K562 (cell line): ENCODE measurements around the gene COL13A1. TPM values are rescaled to one million over a fixed set of nuclear protein-coding genes. Genes with fewer than 3 reads are reported as not detected.

Experiments
- ATAC-seq: fragments of 200-7000 bp; cut with Tn5 transposase; 3 replicates; pipeline ENCODE4 v1.9.1; 2020; ENCODE audit warnings: moderate library complexity
- BruUV-seq: library from RNA; stranded (reverse); fragments of 400-500 nt; replicated peaks from 2 replicates; lab custom pipeline; 2021; lab: Mats Ljungman, UMichigan
- CTCF ChIA-PET: fragments of 300-600 bp; formaldehyde crosslinking; extraction: SDS; loops from one replicate; lab custom pipeline; 2021; ENCODE audit warnings: low intra/inter-chr PET ratio; lab: Yijun Ruan, JAX
- POLR2A ChIA-PET: fragments of 300-600, 350-650 bp; sonication (Branson Sonifier 250); formaldehyde crosslinking; extraction: SDS; loops from one replicate; lab custom pipeline; 2021; ENCODE audit warnings: antibody characterized with exemption, inconsistent platforms; lab: Yijun Ruan, JAX
- DNase-seq, 4 experiments: peaks; one replicate each; pipeline versions ENCODE4 v3.0.0 to v3.0.0-alpha.2; 2011 to 2018; ENCODE audit warnings: low spot score in 3 of 4, mixed read lengths in 3 of 4; ENCODE audit errors: extremely low read depth in 1 of 4
- FAIRE-seq: peaks from 2 replicates; lab custom pipeline; 2011; peaks lifted over from hg19 to GRCh38; lab: Jason Lieb, UNC
- H2AFZ ChIP-seq: 2 replicates; pipeline ENCODE4 v1.6.0; 2011; ENCODE audit warnings: low read depth, low read length, control low read depth, inconsistent platforms
- H3K27ac ChIP-seq: fragments of 200-600 bp; 3 replicates; pipeline ENCODE4 v1.8.0; 2011; ENCODE audit warnings: low read depth, mild to moderate bottlenecking, control low read depth, inconsistent platforms, low read length, moderate library complexity, mixed read lengths; ENCODE audit errors: extremely low read depth
- H3K27me3 ChIP-seq, 2 experiments: fragments of 300-600 bp in 1 of 2; 2 replicates in 1 of 2; 3 replicates in 1 of 2; pipeline versions ENCODE4 v1.6.0 to v1.8.0; 2011; ENCODE audit warnings: inconsistent platforms in 2 of 2, low read length in 2 of 2, mild to moderate bottlenecking in 1 of 2, mixed read lengths in 1 of 2, moderate library complexity in 1 of 2; ENCODE audit not compliant: control insufficient read depth in 2 of 2, insufficient read depth in 2 of 2
- H3K36me3 ChIP-seq: fragments of 300-600 bp; 3 replicates; pipeline ENCODE4 v1.8.0; 2011; ENCODE audit warnings: mild to moderate bottlenecking, low read length, inconsistent platforms; ENCODE audit not compliant: control insufficient read depth, insufficient read depth
- H3K4me1 ChIP-seq, 2 experiments: fragments of 200-600 bp in 1 of 2; replicated peaks in 1 of 2; 2 replicates in 1 of 2; 3 replicates in 1 of 2; pipeline versions ENCODE4 v1.5.1 to v1.8.0; 2011; ENCODE audit warnings: inconsistent platforms in 2 of 2, low read length in 2 of 2, mild to moderate bottlenecking in 1 of 2, mixed read lengths in 1 of 2, moderate library complexity in 1 of 2; ENCODE audit not compliant: control insufficient read depth in 2 of 2, insufficient read depth in 2 of 2
- H3K4me2 ChIP-seq: 2 replicates; pipeline ENCODE4 v1.6.1; 2011; ENCODE audit warnings: low read length, control low read depth, inconsistent platforms, mixed read lengths; ENCODE audit not compliant: insufficient read depth
- H3K4me3 ChIP-seq: fragments of 200-600 bp; sonication (generic), shearing (Covaris generic); 2 replicates; pipeline ENCODE4 v1.5.1; 2016; ENCODE audit warnings: control low read depth, inconsistent platforms
- H3K79me2 ChIP-seq: fragments of 200-600 bp; 3 replicates; pipeline ENCODE4 v1.8.0; 2011; ENCODE audit warnings: low read length, inconsistent platforms; ENCODE audit not compliant: control insufficient read depth, insufficient read depth
- H3K9ac ChIP-seq, 2 experiments: 2 replicates each; pipeline versions ENCODE4 v1.6.0 to v1.6.1; 2011; ENCODE audit warnings: low read depth in 2 of 2, low read length in 2 of 2, control low read depth in 1 of 2, inconsistent platforms in 1 of 2, mild to moderate bottlenecking in 1 of 2, mixed read lengths in 1 of 2; ENCODE audit not compliant: insufficient read depth in 1 of 2
- H3K9me1 ChIP-seq: one replicate; pipeline ENCODE4 v1.6.0; 2011; ENCODE audit warnings: inconsistent platforms, mild to moderate bottlenecking, low read length, moderate library complexity; ENCODE audit not compliant: control insufficient read depth, insufficient read depth
- H3K9me3 ChIP-seq: replicated peaks from 2 replicates; pipeline ENCODE4 v1.5.1; 2011; ENCODE audit warnings: low read depth, low read length, inconsistent platforms; ENCODE audit not compliant: control insufficient read depth, insufficient read depth
- H4K20me1 ChIP-seq: replicated peaks from 2 replicates; pipeline ENCODE4 v1.6.1; 2011; ENCODE audit warnings: low read length, inconsistent platforms, mixed read lengths; ENCODE audit not compliant: control insufficient read depth, insufficient read depth
- DMBX1 ChIP-seq: fragments of 250-450 bp; sonication (Bioruptor Pico); IDR thresholded peaks from 2 replicates; pipeline ENCODE4 v1.8.0; 2022; ENCODE audit warnings: inconsistent platforms, mild to moderate bottlenecking, moderate library complexity, borderline replicate concordance
- GATAD2A ChIP-seq: fragments of 450-650 bp; IDR thresholded peaks from 2 replicates; pipeline ENCODE4 v1.6.1; 2017
- MYBL2 ChIP-seq, 2 experiments: fragments of 450-650 bp in 1 of 2; sonication (generic) in 1 of 2; formaldehyde crosslinking in 1 of 2; IDR thresholded peaks; 2 replicates each; pipeline versions ENCODE4 v1.6.1 to v1.8.1; 2017 to 2022; ENCODE audit warnings: borderline replicate concordance in 1 of 2, inconsistent platforms in 1 of 2, low read depth in 1 of 2, mild to moderate bottlenecking in 1 of 2, missing genetic modification reagents in 1 of 2, moderate library complexity in 1 of 2
- NCOA2 ChIP-seq, 2 experiments: fragments of 450-650 bp; IDR thresholded peaks; 2 replicates each; pipeline ENCODE4 v1.6.1; 2018; ENCODE audit warnings: mild to moderate bottlenecking in 2 of 2, moderate library complexity in 1 of 2; ENCODE audit not compliant: partially characterized antibody in 2 of 2
- PHB2 ChIP-seq: fragments of 450-650 bp; IDR thresholded peaks from 2 replicates; pipeline ENCODE4 v1.6.1; 2017; ENCODE audit warnings: low read depth
- ZNF318 ChIP-seq, 2 experiments: fragments of 450-650 bp; IDR thresholded peaks; 2 replicates each; pipeline ENCODE4 v1.6.1; 2016; ENCODE audit warnings: mild to moderate bottlenecking in 2 of 2, borderline replicate concordance in 1 of 2, low read depth in 1 of 2, moderate library complexity in 1 of 2
- ZNF324 ChIP-seq: fragments of 250-450 bp; sonication (Bioruptor Pico); IDR thresholded peaks from 2 replicates; pipeline ENCODE4 v1.4.0; 2020; ENCODE audit warnings: mild to moderate bottlenecking
- WGBS: fragments of 100-300 bp; shearing (Covaris generic); methylation state at CpG from one replicate; pipeline ENCODE4 v1.1.6; 2016; ENCODE audit warnings: low coverage, mixed read lengths; ENCODE audit not compliant: insufficient coverage; ENCODE audit errors: missing lambda C conversion rate; 5-methylcytosine and 5-hydroxymethylcytosine counted together
- in situ Hi-C: fragments of 300-500 bp; cut with MboI; formaldehyde crosslinking; loops from 4 replicates; pipeline ENCODE4 v1.15.0; 2018; ENCODE audit warnings: inconsistent platforms, mixed read lengths
- intact Hi-C: fragments of 100-400 bp; cut with micrococcal nuclease; formaldehyde crosslinking; loops from 2 replicates; pipeline ENCODE4 v1.14.2; 2022
- polyA plus RNA-seq, 8 experiments: library from polyadenylated mRNA; depleted of rRNA in 4 of 8; stranded (reverse) in 5 of 8; unstranded in 3 of 8; fragments of >200 nt; fragmentation: Nextera tagmentation in 2 of 8; fragmentation: Illumina TruSeq in 1 of 8; extraction: Ambion mirVana in 2 of 8; extraction: Trizol in 1 of 8; gene quantifications; 2 replicates each; pipeline versions ENCODE4 v1.2.1 to v1.2.3, GENCODE V29; 2011 to 2014; ENCODE audit warnings: inconsistent platforms in 1 of 8, missing spikeins in 1 of 8
- total RNA-seq, 7 experiments: library from RNA; depleted of rRNA in 6 of 7; stranded (reverse); fragments of >200 nt in 6 of 7; fragmentation: Illumina TruSeq in 2 of 7; extraction: Trizol in 2 of 7; gene quantifications; 2 replicates each; pipeline versions ENCODE4 v1.2.1 to v1.2.3, GENCODE V29; 2011 to 2021; ENCODE audit warnings: low replicate concordance in 1 of 7

COL13A1 gene
- total and polyA plus RNA-seq, 9 of the 15 experiments (the other 6 are each of a cell fraction or from before 2014, with no cell fraction given), result not detected

GRCh38 chr10:69870591-69870990, 68.9 kb downstream of the COL13A1 start:
- no peak overlapping the region for H3K9ac ChIP-seq
- no peaks in the 10 kb centered on the region for H3K79me2 ChIP-seq
- peaks cover 20 to 77% of the 10 kb centered on the region in 2 experiments for H3K27me3 ChIP-seq
- BruUV-seq, result no TSS peak
- peaks cover 0 to 3% of the 10 kb centered on the region in 2 experiments; a peak in 1 of 5 replicates for H3K4me1 ChIP-seq
- CTCF ChIA-PET, result no interaction called here
- TF ChIP-seq DMBX1 (CRISPR knock-in tag) (no peak), MYBL2 (IDR thresholded peaks at IDR 0.05; ENCODE audit: low read depth) (no peak), MYBL2 (CRISPR knock-in tag; IDR thresholded peaks at IDR 0.05; ENCODE audit: borderline replicate concordance) (no peak), NCOA2 (IDR thresholded peaks at IDR 0.05; ENCODE audit: partially characterized antibody in 2 of 2) (no peak)
- in situ Hi-C loops (no loop called here), intact Hi-C loops (no loop called here)
- H4K20me1 ChIP-seq, result peaks cover 16% of the 10 kb centered on the region
- no peaks in the 10 kb centered on the region for H3K9me3 ChIP-seq
- ATAC-seq (no peak), DNase-seq (no peak), FAIRE-seq (no peak)
- no peak overlapping the region for H3K4me2 ChIP-seq
- no peak overlapping the region for H3K27ac ChIP-seq
- H3K9me1 ChIP-seq, result no peaks in the 10 kb centered on the region
- H2AFZ ChIP-seq, result no peak overlapping the region
- WGBS, result 1% methylated on average over 7 of the region's 7 CpGs
- POLR2A ChIA-PET, result interaction anchor here (0.7 to 0.9 kb wide), 2 partner anchors 15 to 21 kb away, joined by 3 read pairs; no protein-coding TSS in a partner anchor
- no peak overlapping the region for H3K4me3 ChIP-seq
- no peaks in the 10 kb centered on the region for H3K36me3 ChIP-seq

- Histone ChIP-seq H3K27me3 (peaks cover 23 to 77% of the 10 kb centered on the region in 2 experiments), H3K9me1 (no peaks in the 10 kb centered on the region), H3K9ac (no peak overlapping the region), H3K79me2 (no peaks in the 10 kb centered on the region), H4K20me1 (peaks cover 21% of the 10 kb centered on the region), H3K4me1 (peaks cover 0 to 3% of the 10 kb centered on the region in 2 experiments; a peak in 1 of 5 replicates), H3K36me3 (no peaks in the 10 kb centered on the region), H2AFZ (no peak overlapping the region), H3K4me3 (no peak overlapping the region), H3K4me2 (no peak overlapping the region), H3K9me3 (no peaks in the 10 kb centered on the region), H3K27ac (no peak overlapping the region)
- ChIA-PET CTCF (no interaction called here), POLR2A (interaction anchor here (0.9 kb wide), 1 partner anchor 21 kb away, joined by 3 read pairs; no protein-coding TSS in a partner anchor)
- DNase-seq (no peak), ATAC-seq (no peak), FAIRE-seq (no peak)
- in situ Hi-C loops (no loop called here), intact Hi-C loops (no loop called here)
- no TSS peak for BruUV-seq
- WGBS, result 1% methylated on average over 9 of the region's 9 CpGs
- TF ChIP-seq PHB2 (no peak), ZNF324 (CRISPR knock-in tag) (no peak), ZNF318 (IDR thresholded peaks at IDR 0.05; ENCODE audit: borderline replicate concordance in 1 of 2, low read depth in 1 of 2) (no peak), GATAD2A (no peak)
Measured at GRCh38 chr10:69871074-69871473, 69.4 kb downstream of the COL13A1 start.
